Ureter (tissue), 1 donor: ENCODE measurements around the gene HNRNPUL1. TPM values are rescaled to one million over a fixed set of nuclear protein-coding genes. Genes with fewer than 3 reads are reported as not detected.
"Not testable (repeated sequence)": the region's sequence is repeated elsewhere in the genome, so short reads cannot be mapped to it uniquely, and the experiment has no call there.

Experiments used
- DNase-seq: peaks from one replicate; pipeline ENCODE4 v3.0.0-alpha.2; 2020; ENCODE audit warnings: low spot score
- total RNA-seq: library from RNA; stranded (reverse); gene quantifications from one replicate; pipeline ENCODE4 v1.2.4, GENCODE V29; 2023
- donor health status: DM: yes; HTN: yes; CAD: no.

Gene HNRNPUL1
- total RNA-seq, 1 donor from 2014 or later, result 183 TPM

- no peak for DNase-seq
Observed at GRCh38 chr19:41325947-41326706, 62.0 kb downstream of the HNRNPUL1 start.

- DNase-seq, result no peak
Observed at GRCh38 chr19:41327076-41327575, 63.0 kb downstream of the HNRNPUL1 start.

GRCh38 chr19:41327576-41328156, 63.5 kb downstream of the HNRNPUL1 start:
- peak; percentile 87 for DNase-seq

GRCh38 chr19:41328157-41328841, 64.1 kb downstream of the HNRNPUL1 start:
- no peak for DNase-seq

- no peak for DNase-seq
Observed at GRCh38 chr19:41328842-41329225, 64.7 kb downstream of the HNRNPUL1 start.

GRCh38 chr19:41330481-41330880, 66.3 kb downstream of the HNRNPUL1 start:
- DNase-seq, result no peak

GRCh38 chr19:41330946-41331678, 66.9 kb downstream of the HNRNPUL1 start:
- no peak for DNase-seq

- DNase-seq, result no peak
Observed at GRCh38 chr19:41332000-41332399, 67.8 kb downstream of the HNRNPUL1 start.

- no peak for DNase-seq
Observed at GRCh38 chr19:41332468-41332867, 68.3 kb downstream of the HNRNPUL1 start.

- DNase-seq, result no peak
Observed at GRCh38 chr19:41334793-41335192, 70.6 kb downstream of the HNRNPUL1 start.

GRCh38 chr19:41335467-41335866, 71.3 kb downstream of the HNRNPUL1 start:
- DNase-seq, result no peak

GRCh38 chr19:41339936-41340335, 75.8 kb downstream of the HNRNPUL1 start:
- DNase-seq, result no peak

GRCh38 chr19:41341669-41342490, 77.7 kb downstream of the HNRNPUL1 start:
- no peak for DNase-seq

- no peak for DNase-seq
Observed at GRCh38 chr19:41344162-41344561, 80.0 kb downstream of the HNRNPUL1 start.

GRCh38 chr19:41346916-41347315, 82.7 kb downstream of the HNRNPUL1 start:
- not testable (repeated sequence) for DNase-seq

- no peak for DNase-seq
Observed at GRCh38 chr19:41350735-41351338, 86.7 kb downstream of the HNRNPUL1 start.

- peak; percentile 67 for DNase-seq
Observed at GRCh38 chr19:41351339-41352245, 87.4 kb downstream of the HNRNPUL1 start.

GRCh38 chr19:41352279-41352608, 88.1 kb downstream of the HNRNPUL1 start:
- no peak for DNase-seq

- peak; percentile 78 for DNase-seq
Observed at GRCh38 chr19:41352609-41353465, 88.7 kb downstream of the HNRNPUL1 start.
